ENCODE data around the gene PDGFRA.
A peak's percentile ranks its signal among the peaks of the same experiment; 100 is the strongest.
"Not testable (repeated sequence)": the region's sequence is repeated elsewhere in the genome, so short reads cannot be mapped to it uniquely, and the experiment has no call there.

Gene PDGFRA

DNA sequence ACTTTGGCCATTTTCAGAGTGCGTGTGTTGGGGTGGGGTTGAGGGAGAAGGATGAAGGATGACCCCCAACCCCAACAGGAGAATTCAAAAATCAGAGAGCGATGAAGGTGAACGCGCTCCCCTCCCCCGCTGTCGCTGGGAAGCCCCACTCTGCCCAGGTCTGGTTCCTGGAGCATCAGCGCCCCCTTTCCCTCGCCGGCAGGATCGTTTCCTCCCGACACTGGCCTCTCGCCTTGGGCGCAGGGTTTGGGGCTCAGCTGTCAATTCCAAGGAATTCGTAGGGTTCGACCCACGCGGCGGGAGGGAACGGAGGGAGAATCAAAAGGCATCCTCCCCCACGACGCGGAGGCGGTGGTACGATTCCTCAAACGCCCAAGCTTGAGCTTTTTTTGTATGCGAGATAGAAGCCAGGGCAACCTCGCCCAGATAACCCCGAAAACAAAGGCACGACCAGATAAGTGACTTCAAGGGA is 1.0 kb upstream of the PDGFRA start:
- DNase-seq, result peak; percentile 87

DNA sequence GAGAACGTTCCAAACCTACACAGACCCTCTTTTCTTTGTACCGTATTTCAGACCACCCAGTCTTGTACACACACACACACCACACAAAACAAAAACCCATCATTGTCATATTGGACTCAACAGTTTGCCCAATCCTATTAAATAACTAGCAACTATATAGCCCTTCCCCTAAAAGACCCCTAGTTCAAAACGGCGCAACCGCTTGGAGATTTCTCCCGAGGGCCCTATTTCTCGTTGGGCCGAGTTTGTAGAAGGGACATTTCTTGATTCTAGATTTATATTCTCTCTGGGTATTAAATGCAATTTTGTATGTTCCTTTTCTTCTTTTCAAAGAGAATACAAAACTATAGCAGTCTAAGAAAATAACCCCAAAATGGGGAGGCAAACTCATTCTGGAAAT is 547 bp upstream of the PDGFRA start:
- DNase-seq, result no peak

DNA sequence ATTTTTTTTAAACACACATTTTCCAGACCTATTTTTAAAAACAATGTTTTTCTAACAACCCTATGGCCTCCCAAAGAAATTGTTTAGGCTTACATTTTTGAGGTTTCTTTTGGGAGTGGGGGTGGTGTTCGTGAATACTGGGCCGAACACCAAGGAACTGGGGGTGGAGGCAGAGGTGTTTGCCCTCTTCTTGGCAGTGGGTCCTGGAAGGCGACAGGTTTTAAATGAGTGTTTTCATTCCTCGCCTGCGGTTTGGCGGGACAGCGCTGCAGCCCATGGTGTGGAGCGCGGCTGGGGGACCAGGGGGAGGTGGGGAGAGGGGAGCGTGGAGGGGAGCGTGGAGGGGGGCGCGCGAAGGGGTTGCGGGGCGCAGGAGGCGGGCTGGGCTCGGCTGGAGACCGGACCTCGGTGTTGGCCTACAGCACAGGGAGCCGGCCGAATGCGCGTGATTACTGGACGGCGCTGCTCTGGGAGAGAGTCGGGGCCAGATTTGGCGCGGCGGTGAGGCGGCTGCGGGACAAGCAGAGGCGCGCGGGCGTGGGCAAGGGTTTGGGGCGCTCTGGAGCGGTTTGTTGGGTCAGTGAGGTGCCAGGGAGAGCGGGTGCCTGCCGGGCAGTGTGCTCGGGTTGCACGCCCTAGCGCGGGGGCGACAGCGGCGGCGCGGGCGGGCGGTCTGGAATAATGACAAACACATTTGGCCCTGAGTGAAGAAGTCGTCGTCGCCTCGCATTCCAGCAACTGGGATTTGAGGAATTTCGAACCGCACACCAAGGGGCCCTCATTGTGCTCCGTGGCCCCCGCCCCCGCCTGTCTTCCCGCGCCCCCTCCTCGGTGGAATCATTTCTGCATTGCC is 764 bp downstream of the PDGFRA start:
- peak; percentile 78 for DNase-seq

DNA sequence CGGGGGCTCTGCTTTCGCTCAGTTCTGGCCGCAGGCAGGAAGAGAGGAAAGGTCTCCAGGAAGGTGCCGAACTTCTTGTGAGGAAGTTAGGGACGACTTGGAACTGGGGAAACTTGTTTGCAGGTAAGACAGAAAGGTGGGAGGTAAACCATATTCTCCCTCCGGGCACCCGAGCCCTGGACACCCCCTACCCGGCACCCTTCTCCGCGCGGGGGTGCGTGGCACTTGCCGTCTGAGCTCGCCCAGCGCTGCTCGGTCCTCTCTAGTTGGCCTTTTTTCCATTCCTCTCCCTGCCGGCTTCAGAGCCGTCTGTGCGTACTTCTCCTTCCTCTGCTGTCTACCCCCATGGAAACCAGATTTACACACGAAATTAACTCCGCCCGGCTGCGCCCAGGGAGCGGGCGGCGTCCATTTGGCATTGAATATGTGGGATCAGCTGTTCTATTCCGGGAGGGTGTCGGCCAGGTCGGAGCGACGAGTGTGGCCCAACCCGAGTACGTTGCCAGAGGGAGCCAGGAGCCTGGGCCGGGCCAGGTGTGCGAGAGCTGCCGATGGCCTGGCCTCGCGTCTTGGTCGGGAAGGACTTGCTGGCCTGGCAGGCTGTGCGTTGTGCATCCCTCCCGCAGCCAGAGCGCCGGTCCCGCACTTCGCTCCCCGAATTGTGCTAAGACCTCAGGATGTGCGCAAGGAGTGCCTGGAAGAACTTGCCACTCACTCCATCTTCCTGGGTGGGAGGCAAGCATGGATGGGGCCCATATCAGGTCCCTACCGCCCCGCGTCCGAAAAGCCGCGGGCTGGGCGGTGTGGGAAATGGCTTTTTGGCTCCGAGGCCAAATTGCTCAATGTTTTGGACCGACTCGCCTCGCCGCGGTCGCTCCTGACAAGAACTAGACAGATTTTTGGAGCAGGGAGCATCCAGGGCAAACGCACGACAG is 1.7 kb downstream of the PDGFRA start:
- peak; percentile 51 for DNase-seq

DNA sequence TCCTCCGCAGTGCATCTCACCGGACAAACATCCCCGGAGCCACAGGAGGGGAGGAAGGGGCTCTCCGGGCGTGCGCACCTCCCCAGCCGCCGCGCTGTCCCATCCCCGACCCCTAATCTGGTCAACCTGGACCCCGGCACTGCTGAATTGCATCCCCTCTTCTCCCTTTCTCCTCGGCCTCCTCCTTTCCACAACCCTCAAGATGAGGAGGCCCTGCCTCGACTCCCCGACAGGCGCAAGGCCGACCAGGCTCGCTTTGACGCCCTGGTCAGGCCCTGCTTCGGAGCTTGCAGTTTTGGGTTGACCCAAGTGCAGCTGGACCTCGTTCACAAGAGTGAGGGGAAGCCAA is 2.3 kb downstream of the PDGFRA start:
- no peak for DNase-seq

GRCh38 chr4:54231768-54232688 is 2.9 kb downstream of the PDGFRA start:
- peak; percentile 76 for DNase-seq

- peak; percentile 88 for DNase-seq
These were observed 4.2 kb downstream of the PDGFRA start for GRCh38 chr4:54233277-54233696.

GRCh38 chr4:54233697-54234496 is 4.8 kb downstream of the PDGFRA start:
- peak; percentile 85 for DNase-seq

- peak; percentile 26 for DNase-seq
These were observed 5.6 kb downstream of the PDGFRA start for GRCh38 chr4:54234497-54235205.

- DNase-seq, result peak; percentile 30
These were observed 7.2 kb downstream of the PDGFRA start for GRCh38 chr4:54236316-54236715.

DNA sequence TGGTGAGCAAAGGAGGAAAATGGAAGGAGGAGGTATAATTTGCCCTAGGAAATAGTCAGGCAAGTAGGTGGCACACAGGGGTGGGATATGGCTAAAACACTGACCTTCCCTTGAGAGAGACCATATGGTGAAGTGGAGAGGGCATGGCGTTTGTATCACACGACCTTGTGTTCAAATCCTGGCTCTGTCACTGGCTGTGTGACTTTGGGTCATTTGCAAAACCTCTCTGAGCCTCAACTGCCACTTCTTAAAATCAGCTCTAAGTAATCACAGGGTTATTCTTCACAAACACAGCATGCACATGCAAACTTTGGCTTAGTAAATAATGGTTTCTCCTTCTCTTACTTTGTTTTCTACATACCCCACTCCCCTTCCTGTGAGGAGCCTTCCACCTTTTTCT is 8.7 kb downstream of the PDGFRA start:
- DNase-seq, result no peak

DNA sequence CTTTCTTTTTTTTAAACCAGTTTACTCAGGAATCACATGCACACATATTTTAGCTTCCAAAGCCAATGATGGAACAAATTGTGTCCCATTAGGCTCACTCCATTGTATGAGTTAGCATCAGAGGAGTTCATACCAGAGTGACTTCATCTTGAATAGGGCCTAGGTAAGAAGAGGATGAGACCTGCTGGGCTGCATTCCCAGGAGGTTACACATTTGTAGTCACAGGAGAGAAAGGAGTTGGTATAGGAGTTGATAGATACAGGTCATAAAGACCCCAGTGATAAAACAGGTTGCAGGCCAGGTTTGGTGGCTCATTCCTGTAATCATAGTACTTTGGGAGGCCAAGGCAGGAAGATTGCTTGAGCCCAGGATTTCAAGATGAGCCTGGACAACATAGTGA is 9.3 kb downstream of the PDGFRA start:
- DNase-seq, result no peak

- DNase-seq, result peak; percentile 64
These were observed 12.3 kb downstream of the PDGFRA start for GRCh38 chr4:54241268-54241823.

DNA sequence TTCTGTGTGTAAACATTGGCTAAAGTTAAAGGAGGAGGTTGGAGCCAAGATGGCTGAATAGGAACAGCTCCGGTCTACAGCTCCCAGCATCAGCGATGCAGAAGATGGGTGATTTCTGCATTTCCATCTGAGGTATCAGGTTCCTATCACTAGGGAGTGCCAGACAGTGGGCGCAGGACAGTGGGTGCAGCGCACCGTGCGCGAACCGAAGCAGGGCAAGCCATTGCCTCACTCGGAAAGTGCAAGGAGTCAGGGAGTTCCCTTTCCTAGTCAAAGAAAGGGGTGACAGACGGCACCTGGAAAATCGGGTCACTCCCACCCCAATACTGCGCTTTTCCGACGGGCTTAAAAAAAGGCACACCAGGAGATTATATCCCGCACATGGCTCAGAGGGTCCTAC is 14.4 kb downstream of the PDGFRA start:
- DNase-seq, result not testable (repeated sequence)

DNA sequence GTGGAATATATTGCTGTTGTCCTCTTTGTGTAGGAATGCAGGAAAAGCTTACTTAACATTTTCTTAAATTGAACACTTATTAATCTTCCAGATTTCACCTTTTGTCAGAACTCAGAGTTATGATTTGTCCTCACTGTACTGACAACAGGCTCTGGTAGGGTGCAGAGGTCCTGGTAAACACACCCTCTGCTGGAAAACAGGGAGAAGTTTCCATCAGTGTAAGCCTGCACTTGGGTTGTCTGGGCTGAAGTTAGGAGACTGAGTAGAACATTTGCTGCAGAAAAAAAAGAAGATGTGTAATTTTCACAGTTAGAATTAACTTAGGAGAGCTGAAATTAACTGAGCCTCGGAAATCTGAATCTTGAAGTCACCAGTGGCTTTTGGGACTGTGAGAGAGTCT is 23.2 kb downstream of the PDGFRA start:
- DNase-seq, result not testable (repeated sequence)

DNA sequence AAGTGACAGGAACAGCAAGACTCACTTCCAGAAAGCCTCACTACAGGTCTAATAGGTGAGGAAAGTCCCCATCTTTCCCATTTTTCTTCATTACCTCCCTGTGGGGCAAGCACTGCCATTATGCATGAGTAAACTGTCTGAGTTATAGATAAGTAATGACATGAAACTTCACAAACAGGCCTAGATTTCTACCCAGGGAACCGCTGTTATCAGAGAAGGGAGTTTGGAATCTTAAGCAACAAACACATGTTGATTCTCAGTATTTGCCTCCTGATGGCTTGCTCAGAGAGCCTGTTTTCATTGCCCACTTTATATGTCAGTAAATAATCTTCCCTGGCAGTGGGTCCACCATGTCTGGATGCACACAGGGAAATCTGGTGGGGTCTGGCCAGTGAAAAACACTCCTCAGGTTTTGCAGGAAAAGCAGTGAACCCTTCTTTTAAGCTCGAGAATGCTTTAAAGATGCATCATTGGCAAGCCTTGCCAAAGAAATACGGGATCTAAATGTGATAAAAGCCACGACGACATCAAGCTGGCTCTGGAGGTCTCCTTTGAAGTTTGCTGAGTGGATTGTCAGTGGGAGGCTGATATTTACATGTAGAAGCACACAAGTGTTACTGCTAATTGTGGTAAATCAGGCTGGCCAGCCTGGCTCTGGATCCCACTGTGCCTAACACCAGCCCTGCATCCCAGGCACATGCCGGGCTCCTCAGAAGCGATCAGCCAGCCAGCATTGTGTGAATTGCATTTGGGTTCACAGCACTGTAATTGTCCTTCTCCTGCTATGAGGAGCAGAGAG is 25.2 kb downstream of the PDGFRA start:
- peak; percentile 46 for DNase-seq

GRCh38 chr4:54254915-54255246 is 25.8 kb downstream of the PDGFRA start:
- no peak for DNase-seq

- peak; percentile 36 for DNase-seq
These were observed 26.8 kb downstream of the PDGFRA start for GRCh38 chr4:54255881-54256280.

DNA sequence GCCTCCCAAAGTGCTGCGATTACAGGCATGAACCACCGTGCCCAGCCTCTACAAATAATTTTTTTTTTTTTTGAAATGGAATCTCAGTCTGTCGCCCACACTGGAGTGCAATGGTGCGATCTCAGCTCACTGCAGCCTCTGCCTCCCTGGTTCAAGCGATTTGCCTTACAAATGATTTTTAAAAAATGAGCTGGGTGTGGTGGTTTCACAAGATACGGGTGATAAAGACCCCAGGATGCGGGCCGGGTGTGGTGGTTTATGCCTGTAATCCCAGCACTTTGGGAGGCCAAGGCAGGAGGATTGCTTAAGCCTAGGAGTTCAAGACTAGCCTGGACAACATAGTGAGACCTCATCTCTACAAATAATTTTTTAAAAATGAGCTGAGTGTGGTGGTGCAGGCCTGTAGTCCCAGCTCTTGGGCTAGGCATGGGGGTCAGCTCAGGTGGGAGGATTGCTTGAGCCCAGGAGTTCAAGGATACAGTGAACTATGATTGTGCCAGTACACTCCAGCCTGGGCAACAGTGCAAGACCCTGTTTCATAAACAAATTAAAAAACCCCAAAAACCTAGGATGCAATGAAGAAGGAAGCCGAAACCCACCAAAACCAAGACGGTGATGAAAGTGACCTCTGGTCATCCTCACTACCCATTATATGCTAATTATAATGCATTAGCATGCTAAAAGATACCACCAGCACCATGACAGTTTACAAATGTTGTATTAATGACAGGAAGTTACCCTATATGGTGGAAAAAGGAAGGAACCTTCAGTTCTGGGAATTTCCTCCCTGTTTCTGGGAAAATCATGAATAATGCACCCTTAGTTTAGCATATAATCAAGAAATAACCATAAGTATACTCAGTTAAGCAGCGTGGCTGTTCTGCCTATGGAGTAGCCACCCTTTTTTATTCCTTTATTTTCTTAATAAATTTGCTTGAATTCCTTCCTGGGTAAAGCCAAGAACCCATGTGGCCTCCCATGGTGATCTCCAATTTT is 27.7 kb downstream of the PDGFRA start:
- no peak for DNase-seq

Data from fibroblast of skin of right biceps (primary cell).